ENCODE measurements around the gene GPR158.

The GPR158 gene

DNA sequence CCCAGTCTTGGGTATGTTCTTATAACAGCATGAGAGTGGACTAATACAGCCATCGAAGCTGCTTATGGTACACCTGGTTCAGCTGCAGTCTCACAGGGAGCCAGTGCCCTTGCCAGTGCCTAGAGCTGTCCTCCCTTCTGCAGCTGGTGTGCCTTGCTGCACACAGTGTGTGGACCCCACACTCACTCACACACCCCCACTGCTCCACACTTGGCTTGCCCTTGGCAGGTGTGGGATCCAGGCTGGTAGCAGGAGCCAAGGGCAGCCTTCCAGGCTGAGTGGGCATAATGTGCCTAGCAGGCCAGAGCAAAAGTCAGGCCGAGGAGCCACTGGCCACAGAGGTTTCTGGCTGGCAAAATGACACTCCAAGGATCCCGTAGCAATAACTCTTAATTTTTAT lies 217.3 kb downstream of the GPR158 start:
- DNase-seq (ENCODE audit: low read depth in 3 of 3, low spot score in 1 of 3): no peak

DNA sequence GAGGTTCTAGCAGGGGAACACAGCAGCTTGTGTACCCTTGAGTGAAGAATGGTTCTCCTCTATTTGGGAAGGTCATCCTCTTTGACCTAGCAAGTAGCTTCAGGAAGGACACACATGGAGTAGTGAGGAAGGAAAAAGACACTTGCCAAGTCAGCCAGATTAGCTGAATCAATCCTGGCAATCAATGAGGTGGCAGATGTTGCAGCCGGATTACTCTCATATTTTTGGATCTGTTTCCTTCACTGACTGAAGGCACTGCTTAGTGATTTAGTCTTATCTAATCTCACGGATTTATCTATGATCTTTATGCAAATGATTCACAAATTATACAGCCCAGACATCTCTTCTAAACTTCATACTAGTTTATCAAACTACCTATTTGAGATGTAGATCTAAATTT lies 218.8 kb downstream of the GPR158 start:
- no peak for DNase-seq (ENCODE audit: low read depth in 3 of 3, low spot score in 1 of 3)

DNA sequence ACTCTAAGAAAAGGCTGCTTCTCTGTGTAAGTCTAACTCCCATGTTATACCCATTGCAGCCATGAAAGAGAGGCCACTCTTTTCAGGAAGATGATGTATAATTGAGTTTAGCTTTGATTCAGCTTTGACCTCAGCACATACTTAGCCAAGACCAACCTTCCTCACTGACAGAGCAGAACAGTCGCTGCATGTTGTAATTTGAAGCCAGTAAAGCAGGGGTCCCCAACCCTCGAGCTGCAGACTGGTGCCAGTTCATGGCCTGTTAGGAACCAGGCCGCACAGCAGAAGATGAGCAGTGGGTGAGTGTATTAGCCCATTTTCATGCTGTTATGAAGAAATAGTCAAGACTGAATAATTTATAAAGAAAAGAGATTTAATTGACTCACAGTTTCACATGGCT lies 223.9 kb downstream of the GPR158 start:
- no peak for DNase-seq (ENCODE audit: low read depth in 3 of 3, low spot score in 1 of 3)

DNA sequence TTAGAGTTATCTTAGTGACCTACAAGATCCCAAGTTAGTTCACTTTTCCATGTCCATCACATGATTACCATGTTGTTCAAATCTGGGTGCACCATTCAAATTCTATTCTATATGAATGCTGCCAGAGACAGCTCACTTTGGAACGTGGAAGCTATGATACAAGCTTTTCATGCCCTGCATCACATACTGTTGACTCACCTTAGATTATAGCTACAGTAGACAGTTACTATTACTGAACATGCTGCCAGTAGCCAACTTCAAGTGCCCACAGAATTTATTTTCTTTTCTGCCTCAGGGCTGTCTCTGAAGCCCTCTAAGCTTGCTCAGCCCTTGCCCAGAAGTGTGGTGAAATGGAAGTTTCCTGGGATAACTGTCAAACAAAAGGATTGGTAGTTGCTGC lies 231.1 kb downstream of the GPR158 start:
- DNase-seq (ENCODE audit: low read depth in 3 of 3, low spot score in 1 of 3): no peak

DNA sequence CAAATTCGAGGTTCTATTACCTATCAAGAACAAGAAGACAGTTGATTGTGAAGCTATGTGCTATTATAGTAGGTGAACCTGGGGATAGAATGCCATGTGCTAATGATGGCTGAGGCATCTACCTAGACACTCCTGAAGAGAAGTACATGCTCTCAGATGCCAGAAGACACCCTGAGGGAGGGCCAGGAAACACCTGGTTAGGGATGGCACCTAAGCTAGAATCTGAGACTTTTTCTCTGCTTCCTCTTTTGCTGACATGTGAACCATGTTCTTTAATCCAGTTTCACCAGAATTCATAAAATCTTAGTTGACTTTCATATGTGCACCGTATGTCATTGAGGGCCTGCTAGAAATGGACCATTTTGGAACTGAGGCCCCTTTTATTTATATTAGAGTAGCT lies 242.8 kb downstream of the GPR158 start:
- no peak for DNase-seq (ENCODE audit: low read depth in 3 of 3, low spot score in 1 of 3)

DNA sequence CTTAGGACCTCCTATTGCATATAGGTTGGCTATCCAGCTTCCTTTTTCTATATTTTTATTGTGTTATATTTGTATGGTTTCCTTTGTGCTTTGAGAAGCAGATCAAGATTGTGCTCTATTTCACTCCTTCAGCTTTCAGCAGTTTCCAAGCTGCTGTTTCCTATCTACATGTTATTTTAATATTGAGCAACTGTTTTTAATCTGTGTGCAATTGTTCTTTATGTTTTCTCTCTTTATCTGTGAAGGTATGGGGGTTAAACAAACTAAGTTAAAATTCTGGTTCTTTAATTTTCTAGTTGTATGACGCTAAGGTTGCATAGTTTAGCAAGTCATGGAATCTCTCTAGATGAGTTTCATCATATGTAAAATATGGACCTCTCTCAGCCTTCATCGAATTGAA lies 251.0 kb downstream of the GPR158 start:
- no peak for DNase-seq (ENCODE audit: low read depth in 3 of 3, low spot score in 1 of 3)

DNA sequence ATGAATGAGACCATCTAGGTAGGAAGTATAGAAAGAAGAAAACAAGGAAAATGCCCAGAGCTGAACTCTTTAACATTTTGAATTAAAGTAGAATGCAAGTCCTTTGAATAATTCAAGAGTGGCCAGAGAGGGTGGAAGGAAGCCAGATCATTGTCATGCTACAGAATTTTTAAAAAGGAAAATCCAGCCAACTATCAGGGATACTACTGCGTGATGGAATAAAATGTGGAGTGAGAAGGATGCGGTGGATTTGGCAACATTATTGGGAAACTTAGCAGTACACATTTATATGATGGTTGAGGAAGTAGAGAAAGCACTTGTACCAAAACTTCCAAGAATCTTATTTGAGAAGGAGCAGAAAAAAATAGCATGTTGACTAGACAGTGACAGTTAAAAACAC lies 261.6 kb downstream of the GPR158 start:
- no peak for DNase-seq (ENCODE audit: low read depth in 3 of 3, low spot score in 1 of 3)

DNA sequence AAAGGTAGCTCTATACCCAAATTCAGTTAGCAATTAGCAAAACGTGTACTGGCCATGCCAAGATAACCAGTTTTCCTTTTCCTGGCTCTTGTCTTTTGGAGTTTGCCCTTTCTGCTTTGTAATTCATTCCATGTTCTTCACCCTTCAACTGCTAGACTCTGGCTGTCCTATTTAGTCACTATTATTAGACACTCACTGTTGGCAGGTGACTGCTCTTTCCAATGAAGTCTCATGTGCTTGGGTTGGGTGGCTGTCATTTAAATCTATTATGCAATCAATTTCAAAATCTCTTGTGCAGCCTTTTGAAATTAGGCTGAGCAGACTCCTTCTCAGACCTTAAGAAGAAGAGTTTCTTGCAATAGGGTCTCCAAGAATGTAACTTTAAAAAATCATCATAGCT lies 266.5 kb downstream of the GPR158 start:
- DNase-seq (ENCODE audit: low read depth in 3 of 3, low spot score in 1 of 3): no peak

DNA sequence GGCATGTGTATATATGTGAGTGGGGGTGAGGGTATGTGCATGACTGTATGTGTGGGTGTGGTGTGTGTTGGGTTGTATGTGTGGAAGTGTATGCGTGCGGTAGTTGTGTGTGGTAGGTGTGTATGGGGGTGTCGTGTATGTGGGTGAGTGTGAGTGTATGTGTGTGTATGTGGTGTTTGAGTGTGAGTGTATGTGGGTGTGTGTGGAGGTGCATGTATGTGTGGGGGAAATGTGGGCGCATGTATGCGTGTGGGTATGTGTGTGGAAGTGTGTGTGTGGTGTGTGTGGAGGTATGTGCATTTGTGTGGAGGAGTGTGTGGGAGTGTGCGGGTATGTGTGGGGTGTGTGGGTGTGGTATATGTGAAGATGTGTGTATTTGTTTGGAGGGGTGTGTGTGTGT lies 269.5 kb downstream of the GPR158 start:
- no peak for DNase-seq (ENCODE audit: low read depth in 3 of 3, low spot score in 1 of 3)

DNA sequence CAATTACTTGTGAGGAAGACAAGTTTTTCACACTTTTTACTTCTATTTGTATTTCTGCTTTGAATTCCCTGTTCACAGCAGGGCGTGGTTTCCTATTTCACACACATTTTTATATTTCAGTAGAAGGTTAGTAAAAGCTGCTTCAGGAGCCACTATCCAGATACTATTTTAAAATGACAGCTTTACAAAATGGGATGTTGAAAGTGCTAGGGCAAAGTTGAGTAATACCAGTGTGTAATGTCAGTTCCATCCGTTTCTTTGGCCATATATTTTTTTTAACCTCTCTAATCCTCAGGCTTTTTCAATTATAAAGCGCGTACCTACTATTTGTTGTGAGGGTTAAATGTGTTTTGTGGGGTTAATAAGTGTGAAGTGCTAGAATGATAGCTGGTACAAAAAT lies 276.6 kb downstream of the GPR158 start:
- DNase-seq (ENCODE audit: low read depth in 3 of 3, low spot score in 1 of 3): no peak

DNA sequence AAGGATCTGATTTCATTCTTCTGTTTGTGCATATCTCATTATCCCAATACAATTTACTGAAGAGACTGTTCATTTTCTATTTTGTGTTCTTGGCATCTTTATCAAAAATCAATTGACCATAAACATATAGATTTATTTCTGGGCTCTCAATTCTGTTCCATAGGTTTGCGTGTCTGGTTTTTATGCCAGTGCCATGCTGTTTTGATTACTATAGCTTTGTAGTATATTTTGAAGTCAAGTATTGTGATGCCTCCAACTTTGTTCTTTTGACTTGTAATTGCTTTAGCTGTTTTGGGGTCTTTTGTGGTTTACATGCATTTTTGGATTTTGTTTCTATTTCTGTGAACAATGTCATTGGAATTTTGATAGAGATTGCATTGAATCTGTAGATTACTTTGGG lies 278.8 kb downstream of the GPR158 start:
- DNase-seq (ENCODE audit: low read depth in 3 of 3, low spot score in 1 of 3): no peak

DNA sequence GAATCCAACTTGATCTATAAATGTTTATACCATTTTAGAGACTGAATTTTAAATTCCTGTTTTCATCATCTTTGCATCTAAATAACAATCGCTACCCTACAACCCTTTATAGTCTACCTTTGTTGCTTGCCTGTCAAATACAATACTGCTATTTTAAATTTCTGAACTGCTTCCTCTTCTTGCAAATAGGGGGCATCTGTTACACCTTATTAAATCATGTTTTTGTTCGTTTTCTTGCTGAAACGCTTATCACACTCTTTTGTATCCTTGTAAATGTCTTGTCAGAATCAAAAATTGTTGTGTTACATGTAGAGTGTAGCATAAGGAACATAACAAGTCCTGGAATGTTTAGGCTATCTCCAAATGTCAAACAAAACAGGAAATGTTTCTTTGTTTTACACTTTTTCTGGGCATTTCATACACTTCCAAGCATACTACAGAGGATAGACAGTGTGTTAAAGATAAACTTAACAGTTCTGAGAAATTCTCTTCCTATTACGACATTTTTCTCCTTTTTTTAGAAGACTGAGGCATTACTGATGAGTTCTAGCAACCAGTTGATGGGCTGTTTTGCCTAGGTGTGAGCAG lies 281.3 kb downstream of the GPR158 start:
- DNase-seq (ENCODE audit: low read depth in 3 of 3, low spot score in 1 of 3): no peak

DNA sequence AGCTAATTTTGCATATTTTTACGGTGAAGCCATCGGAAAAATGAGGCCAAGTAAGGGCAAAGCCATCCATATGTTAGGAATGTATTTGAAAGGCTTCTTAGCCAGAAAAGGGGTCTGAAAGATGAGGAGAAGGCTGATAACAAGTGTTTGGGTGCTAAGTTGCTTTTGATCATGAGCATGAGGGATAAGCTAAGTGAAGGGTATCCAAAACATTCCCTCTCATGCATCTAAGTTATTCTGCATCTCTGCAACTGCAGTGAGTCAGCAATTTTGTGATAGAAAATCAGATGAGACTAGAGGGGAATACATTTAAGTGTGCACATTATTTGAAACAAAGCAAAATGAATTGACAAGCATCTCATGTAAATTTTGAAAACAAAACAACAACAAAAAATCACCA lies 282.8 kb downstream of the GPR158 start:
- no peak for DNase-seq (ENCODE audit: low read depth in 3 of 3, low spot score in 1 of 3)

DNA sequence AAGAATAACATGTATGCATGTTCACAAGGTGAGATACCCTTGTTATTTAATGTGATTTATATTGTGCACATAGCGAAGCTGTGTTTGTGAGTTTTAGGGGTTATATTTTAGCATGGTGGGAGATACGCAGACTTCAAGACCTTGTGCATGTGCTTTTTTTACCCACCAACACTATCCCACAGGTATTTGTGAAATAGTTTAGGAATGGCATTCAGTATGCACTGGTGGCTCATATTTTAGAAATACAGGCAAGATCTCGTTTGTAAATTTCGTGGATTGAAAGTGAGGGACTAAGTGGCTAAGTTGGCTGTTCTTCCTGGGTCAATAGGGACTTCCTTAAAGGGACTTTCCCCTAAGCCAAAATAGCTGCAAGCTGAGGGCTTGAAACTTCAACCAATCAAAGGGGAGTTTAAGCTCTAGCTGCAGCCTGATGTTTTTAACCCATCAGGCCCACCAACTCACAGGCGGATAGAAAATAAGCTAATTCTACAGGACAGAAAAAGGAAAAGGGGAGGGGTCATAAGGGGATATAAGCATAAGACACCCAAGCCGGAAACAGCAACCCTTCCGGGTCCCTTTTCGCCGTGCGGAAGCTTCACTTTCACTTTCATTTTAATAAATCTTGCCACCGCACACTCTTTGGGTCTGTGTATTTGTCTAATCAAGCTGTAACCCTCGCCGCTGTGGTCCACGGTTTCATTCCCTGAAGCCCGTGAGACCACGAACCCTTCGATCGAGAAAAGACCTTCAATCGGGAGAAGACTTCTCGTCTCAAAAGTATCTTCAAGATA lies 291.0 kb downstream of the GPR158 start:
- DNase-seq (ENCODE audit: low read depth in 3 of 3, low spot score in 1 of 3): no peak

DNA sequence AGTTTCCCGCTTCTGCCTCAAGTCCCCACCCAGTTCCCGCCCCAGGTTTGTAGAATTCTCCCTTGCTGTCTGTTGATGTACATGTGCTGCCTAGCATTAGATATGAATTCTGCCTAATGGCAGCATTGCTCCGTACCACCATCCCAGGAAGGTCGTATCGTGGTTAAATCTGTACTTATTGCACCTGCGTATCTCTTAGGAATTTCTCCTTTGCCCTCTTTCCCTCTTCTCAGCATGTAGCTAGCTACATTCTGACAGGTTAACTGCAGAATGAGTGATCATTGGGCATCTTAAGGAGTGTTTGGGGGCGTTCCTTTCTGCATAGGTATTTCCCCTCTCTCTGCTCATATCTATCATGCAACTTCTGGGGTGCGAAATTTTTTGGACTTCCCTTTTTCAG lies 293.1 kb downstream of the GPR158 start:
- no peak for DNase-seq (ENCODE audit: low read depth in 3 of 3, low spot score in 1 of 3)

DNA sequence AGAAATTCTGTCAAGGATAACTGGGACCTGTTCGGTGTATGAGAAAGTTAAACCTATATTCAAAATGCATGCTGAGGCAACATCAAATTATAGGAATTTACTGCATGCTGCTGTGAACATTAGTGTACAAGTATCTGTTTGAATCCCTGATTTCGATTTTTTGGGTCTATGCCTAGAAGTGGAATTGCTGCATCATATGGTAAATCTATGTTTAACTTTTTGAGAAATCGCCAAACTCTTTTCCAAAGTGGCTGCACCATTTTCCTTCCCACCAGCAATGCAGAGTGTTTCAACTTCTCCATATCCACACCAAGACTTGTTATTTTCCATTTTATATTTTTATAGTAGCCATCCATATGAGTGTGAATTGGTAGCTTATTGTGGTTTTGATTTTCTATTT lies 306.7 kb downstream of the GPR158 start:
- no peak for DNase-seq (ENCODE audit: low read depth in 3 of 3, low spot score in 1 of 3)

DNA sequence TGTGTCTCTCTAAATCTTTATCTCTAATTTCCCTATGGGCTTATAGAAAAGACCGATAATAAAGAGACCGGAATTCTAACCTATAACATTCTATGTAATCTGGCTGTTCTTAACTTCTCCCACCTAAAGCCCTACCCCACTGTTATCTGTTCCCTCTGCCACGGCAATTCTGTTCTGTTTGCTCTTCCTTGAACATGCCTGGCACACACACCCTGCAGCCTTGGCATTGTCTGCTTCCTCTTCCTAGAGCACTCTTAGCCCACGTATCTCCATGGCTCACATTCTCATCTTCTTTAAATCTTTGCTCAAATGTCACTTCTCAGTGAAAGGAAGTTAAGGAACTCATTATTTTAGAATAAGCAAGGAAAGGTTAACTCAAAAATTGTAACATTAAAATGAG lies 309.2 kb downstream of the GPR158 start:
- no peak for DNase-seq (ENCODE audit: low read depth in 3 of 3, low spot score in 1 of 3)

DNA sequence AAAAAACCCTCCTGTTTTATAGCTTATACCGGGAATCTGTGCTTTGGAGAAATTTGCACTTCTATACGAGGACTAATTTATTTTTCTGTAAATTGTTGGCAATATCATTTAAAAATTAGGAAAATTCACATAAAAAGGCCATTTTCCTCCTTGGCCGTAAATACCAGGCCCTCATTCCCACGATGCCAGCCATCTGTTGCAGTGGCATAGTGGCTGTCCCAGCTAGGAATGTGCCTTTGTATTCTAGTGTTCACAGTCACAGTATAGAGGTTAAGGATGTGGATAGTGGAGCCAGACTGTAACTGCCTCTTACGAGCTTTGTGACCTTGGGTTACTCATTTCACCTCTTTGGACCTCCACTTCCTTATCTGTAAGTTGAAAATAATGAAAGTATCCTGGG lies 312.5 kb downstream of the GPR158 start:
- no peak for DNase-seq (ENCODE audit: low read depth in 3 of 3, low spot score in 1 of 3)

DNA sequence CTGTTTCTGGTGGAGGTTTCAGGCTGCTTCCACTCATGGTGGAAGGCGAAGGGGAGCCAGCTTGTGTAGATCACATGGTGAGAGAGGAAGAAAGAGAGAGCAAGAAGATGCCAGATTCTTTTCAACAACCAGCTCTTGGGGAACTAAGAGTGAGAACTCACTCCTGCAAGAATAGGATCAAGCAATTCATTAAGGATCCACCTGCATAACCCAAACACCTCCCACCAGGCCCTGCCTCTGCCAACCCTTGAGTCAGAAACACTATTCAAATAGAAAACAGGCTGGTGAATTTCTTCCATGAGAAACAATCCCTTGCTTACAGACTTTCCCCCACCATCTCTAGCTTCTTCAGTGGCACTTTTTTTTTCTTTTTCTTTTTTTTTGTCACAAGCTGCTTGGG lies 317.2 kb downstream of the GPR158 start:
- no peak for DNase-seq (ENCODE audit: low read depth in 3 of 3, low spot score in 1 of 3)

DNA sequence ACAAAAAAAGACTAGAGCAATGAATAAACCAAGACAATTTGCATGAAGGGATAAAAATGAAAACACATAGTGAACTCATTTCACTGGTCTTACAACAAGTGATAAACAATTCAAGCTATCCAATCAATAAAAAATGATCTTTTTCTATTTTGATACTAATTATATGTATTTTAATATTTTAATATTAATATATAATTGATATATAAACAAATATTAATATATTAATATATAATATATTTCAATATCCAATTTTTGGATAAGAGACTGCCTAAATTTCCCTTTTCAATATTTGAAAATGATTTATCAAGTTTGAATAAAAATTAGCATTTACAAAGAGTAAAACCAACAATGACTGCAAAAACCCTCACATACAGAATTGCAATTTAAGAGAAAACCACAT lies 317.9 kb downstream of the GPR158 start:
- DNase-seq (ENCODE audit: low read depth in 3 of 3, low spot score in 1 of 3): no peak

DNA sequence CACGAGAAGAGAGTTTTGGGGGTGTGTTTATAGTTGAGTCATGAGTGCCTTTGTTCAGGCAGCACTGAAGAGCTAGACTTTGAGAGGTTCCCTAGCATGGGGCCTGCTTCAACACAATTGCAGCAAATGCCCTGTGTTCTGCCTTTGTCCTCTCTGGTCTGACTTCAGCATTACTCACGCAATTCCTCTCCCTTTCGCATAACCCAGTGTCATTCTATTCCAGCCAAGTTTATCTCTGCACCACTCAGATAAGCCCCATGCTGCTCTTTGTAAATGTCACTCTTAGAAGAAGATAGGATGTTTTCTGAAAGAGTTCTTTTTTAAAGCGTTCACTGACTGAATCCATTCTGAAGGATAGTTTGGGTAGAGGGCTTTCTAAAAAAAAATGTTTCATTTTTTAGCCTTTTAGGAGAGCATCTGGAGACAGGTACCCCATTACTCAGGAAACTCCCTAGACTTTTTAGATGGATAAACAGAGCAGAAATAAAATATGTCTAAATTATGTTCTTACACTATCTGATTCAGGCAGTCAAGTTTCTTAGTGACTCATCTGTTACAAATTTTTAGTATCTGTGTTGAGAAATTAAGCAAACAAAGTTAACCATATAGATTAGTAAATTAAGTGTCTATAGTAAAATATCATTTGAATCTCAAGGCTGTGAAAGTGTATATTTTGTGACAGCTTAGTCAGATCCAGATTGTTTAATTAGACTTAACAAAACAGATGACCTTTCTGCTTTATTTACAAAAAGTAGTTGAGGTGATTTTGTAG lies 318.5 kb downstream of the GPR158 start:
- DNase-seq (ENCODE audit: low read depth in 3 of 3, low spot score in 1 of 3): no peak

DNA sequence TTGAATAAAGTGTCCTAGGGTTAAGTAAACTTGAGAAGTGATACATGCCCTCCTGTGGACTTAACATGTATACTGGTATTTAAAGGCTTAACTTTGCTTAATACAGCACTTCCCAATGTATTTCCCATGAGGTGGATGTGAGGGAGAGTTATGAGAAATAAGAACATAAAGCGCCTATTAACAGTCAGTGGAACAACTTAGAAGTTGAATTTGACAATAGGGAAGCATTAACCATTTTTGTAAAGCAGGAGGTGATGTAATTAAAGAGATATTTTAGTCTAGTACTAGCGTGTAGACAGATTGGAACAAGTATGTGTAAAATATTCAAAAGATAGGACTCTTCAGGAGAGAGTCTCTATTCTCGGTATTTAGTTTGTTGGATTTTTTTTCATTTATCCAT lies 322.4 kb downstream of the GPR158 start:
- no peak for DNase-seq (ENCODE audit: low read depth in 3 of 3, low spot score in 1 of 3)

Data from stimulated activated CD4-positive, alpha-beta T cell treated with anti-CD3 and anti-CD28 coated beads, TNF-alpha, amount 100 ng/mL, for 1 hour (primary cell).